HG02588 (cell line): Measurements from ENCODE around the gene RPS13.
"Not testable (repeated sequence)": the region's sequence is repeated elsewhere in the genome, so short reads cannot be mapped to it uniquely, and the experiment has no call there.

ENCODE experiments used
- ATAC-seq: cut with Tn5 transposase; IDR thresholded peaks from one replicate; pipeline ENCODE4 v1.9.1; 2021; ENCODE audit warnings: mild to moderate bottlenecking, moderate library complexity; ENCODE audit not compliant: unreplicated experiment

Gene RPS13

GRCh38 chr11:17077520-17078401 is at the start of gene RPS13:
Gene RPS13 (minus strand): TSS chr11:17077667. CDS start chr11:17077641, 26 bp downstream.
- peak; percentile 97 for ATAC-seq

GRCh38 chr11:17121981-17122380 is 44.5 kb upstream of the RPS13 start:
- ATAC-seq = no peak

GRCh38 chr11:17117262-17117661 is 39.8 kb upstream of the RPS13 start:
- no peak for ATAC-seq

DNA sequence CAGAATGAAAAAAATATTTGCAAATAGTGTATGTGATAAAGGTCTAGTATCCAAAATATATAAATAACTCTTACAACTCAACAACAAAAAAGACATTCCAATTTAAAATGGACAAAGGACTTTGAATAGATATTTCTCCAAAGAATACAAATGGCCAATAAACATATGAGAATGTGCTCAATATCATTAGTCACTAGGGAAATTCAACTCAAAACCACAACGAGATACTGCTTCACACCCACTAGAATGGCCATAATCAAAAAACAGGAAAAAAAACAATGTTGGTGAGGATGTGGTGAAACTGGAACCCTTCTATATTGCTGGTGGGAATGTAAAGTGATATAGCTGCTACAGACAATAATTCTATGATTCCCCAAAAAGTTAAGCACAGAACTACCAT is 38.6 kb upstream of the RPS13 start:
- ATAC-seq = no peak

GRCh38 chr11:17107745-17108144 is 30.3 kb upstream of the RPS13 start:
- not testable (repeated sequence) for ATAC-seq

DNA sequence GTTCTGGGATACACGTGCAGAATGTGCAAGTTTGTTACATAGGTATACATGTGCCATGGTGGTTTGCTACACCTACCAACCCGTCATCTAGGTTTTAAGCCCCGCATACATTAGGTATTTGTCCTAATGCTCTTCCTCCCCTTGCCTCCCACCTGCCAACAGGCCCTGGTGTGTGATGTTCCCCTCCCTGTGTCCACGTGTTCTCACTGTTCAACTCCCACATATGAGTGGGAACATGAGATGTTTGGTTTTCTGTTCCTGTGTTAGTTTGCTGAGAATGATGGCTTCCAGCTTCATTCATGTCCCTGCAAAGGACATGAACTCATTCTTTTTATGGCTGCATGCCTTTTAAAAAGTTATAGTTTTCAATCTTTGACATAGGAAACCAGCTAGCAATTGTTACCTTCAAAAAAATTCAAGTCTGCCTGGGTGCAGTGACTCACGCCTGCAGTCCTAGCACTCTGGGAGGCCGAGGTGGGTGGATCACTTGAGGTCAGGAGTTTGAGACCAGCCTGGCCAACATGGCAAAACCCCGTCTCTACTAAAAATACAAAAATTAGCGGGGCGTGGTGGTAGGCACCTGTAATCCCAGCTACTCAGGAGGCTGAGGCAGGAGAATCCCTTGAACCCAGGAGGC is 28.1 kb upstream of the RPS13 start:
- not testable (repeated sequence) for ATAC-seq

GRCh38 chr11:17102462-17102861 is 25.0 kb upstream of the RPS13 start:
- no peak for ATAC-seq

GRCh38 chr11:17098658-17099057 is 21.2 kb upstream of the RPS13 start:
- ATAC-seq = no peak

- no peak for ATAC-seq
Measured at GRCh38 chr11:17098038-17098437, 20.6 kb upstream of the RPS13 start.

DNA sequence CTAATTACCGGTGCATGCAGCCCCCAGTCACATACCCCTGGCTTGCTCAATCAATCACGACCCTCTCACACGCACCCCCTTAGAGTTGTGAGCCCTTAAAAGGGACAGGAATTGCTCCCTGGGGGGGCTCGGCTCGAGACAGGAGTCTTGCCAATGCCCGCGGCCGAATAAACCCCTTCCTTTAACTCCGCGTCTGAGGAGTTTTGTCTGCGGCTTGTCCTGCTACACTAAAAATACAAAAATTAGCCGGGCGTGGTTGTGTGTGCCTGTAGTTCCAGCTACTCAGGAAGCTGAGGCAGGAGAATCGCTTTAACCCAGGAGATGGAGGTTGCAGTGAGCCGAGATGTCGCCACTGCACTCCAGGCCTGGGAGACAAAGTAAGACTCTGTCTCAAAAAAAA is 8.5 kb upstream of the RPS13 start:
- not testable (repeated sequence) for ATAC-seq

GRCh38 chr11:17077240-17077519 is 287 bp downstream of the RPS13 start:
- peak; percentile 18 for ATAC-seq

DNA sequence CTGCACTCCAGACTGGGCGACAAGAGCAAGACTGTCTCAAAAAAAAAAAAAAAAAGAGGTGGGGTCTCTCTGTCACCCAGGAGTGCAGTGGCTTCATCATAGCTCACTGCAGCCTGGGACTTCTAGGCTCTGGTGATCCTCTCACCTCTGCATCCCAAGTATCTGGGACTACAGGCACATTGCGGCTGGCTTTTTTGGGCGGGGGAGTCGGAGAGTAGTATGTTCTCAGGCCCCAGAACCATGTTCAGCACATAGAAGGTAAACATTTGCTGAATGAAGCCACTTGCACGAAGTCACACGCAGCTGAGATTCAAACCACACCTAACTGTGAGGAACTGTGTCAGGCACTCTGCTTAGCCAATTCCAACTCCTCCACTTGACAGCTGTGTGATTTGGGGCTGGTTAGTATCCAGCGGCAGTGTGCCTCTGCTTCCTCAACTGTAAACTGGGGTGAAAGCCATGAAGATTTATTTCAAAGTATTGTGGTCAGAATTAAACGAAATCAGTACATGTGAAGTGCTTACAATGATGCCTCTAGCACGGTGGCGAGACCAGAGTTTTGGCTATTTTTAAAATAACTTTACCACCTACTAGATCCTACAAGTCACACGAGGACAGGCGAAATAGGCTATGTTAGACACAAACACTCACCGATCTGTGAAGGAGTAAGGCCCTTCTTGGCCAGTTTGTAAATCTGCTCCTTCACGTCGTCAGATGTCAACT is 789 bp downstream of the RPS13 start:
- no peak for ATAC-seq

DNA sequence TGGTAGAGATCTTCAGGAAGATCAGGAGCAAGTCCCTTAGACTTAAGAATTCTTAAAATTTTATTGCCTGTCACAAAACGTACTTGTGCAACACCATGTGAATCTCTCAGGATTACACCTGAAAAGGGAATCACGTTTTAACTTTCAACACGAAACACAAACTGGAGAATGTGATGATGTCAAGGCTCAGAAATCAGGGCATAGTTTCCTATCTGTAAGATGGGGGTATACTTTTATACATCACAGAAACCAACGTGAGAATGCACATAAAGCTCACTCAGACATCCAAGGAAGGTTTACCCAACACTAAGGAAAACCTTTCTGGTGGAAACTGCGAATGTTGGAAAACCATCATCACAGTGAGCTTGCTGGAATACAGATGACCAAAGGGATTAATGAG is 2.0 kb downstream of the RPS13 start:
- ATAC-seq = no peak

DNA sequence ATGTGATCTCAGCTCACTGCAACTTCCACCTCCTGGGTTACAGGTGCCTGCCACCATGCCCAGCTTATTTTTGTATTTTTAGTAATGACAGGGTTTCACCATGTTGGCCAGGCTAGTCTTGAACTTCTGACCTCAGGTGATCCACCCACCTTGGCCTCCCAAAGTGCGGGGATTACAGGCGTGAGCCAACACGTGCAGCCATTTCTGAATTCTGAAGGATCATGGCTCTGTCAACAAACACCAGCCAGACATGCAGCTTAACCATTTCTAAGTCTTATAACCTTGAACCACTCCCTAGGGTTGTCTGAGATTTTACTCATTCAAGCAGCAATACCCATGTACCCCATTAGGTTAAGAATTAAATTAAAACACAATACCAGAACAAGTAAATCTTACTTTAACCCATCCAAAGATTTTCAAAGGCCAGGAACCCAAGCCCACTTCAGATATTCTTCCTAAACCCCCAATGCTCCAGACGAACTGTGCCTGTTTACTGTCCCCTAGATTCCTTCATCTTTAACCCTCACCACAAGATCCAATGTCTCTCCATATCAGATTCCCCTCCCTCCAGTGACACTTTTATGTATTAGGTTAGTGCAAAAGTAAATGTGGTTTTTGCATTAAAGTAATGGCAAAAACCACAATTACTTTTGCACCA is 4.0 kb downstream of the RPS13 start:
- no peak for ATAC-seq

DNA sequence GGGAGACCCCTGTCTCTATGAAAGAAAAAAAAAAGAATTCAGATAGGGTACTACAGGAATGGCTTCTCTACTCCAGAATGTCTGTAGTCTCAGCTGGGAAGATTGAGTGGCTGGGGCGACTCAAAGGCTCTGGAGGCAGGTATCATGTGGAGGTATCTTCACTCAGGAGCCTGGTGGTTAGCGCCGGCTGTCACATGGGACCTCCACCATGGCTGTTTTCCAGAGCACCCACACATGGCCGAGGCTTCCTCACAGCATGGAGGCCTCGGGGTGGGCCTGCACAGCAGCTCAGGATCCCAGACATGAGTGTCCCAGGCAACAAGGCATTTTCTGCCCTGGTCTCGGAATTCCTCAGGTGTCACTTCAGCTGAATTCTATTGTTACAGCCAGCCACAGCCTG is 10.1 kb downstream of the RPS13 start:
- ATAC-seq = no peak

- no peak for ATAC-seq
Measured at GRCh38 chr11:17066691-17067090, 10.8 kb downstream of the RPS13 start.

- peak; percentile 78 for ATAC-seq
Measured at GRCh38 chr11:17063171-17064002, 14.1 kb downstream of the RPS13 start.

DNA sequence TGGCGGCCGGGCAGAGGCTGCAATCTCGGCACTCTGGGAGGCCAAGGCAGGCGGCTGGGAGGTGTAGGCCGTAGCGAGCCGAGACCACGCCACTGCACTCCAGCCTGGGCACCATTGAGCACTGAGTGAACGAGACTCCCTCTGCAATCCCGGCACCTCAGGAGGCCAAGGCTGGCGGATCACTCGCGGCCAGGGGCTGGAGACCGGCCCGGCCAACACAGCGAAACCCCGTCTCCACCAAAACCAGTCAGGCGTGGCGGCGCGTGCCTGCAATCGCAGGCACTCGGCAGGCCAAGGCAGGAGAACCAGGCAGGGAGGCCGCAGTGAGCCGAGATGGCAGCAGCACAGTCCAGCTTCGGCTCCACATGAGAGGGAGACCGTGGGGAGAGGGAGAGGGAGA is 26.3 kb downstream of the RPS13 start:
- not testable (repeated sequence) for ATAC-seq

GRCh38 chr11:17048491-17048890 is 29.0 kb downstream of the RPS13 start:
- ATAC-seq = not testable (repeated sequence)

DNA sequence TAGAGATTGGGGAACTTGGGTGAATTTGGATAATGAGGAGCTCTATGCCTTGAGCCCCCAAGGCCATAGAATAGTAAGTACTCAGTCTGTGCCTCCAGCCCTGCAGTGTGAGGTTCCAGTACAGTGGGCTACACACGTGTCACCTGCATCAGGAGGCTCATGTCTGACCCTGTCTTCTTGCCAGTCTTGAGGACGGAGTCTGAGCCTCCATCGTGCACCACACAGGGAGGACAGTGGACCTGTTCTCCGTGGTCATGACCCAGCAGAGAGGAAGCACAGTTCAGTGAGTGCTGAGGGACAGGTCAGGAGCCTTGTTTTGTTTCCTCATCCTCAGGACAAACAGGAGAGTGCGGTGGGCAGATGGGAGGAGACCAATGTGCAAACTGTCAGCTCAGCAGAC is 30.8 kb downstream of the RPS13 start:
- no peak for ATAC-seq
